Psoas muscle (tissue), 8 donors: ENCODE results near the gene PITPNB. TPM values are rescaled to one million over a fixed set of nuclear protein-coding genes. Genes with fewer than 3 reads are reported as not detected.
A peak's percentile ranks its signal among the peaks of the same experiment; 100 is the strongest.

Experiments used
- ATAC-seq, 4 donors: fragments of 200-7000 bp; cut with Tn5 transposase; one replicate each; pipeline ENCODE4 v1.9.1; 2020; ENCODE audit warnings: moderate library complexity in 3 of 4, mild to moderate bottlenecking in 2 of 4
- DNase-seq, 2 donors: peaks; one replicate each; pipeline ENCODE4 v3.0.0-alpha.2; 2020
- H3K27ac ChIP-seq: fragments of 200-600 bp; one replicate; pipeline ENCODE4 v1.8.0; 2022
- H3K27me3 ChIP-seq, 3 donors: fragments of 200-600 bp in 1 of 3; one replicate each; pipeline versions ENCODE4 v1.6.1 to v1.8.0; 2013 to 2022; ENCODE audit warnings: low read length in 2 of 3, mild to moderate bottlenecking in 2 of 3, moderate library complexity in 1 of 3; ENCODE audit not compliant: insufficient read depth in 3 of 3
- H3K36me3 ChIP-seq, 2 donors: fragments of 200-600 bp in 1 of 2; one replicate each; pipeline versions ENCODE4 v1.6.1 to v1.8.0; 2013 to 2022; ENCODE audit warnings: low read depth in 1 of 2, mild to moderate bottlenecking in 1 of 2, moderate library complexity in 1 of 2; ENCODE audit not compliant: insufficient read depth in 1 of 2
- H3K4me1 ChIP-seq: fragments of 200-600 bp; one replicate; pipeline ENCODE4 v1.8.0; 2022
- H3K4me3 ChIP-seq: fragments of 200-600 bp; one replicate; pipeline ENCODE4 v1.8.0; 2022; ENCODE audit warnings: mild to moderate bottlenecking
- H3K9me3 ChIP-seq: fragments of 200-600 bp; one replicate; pipeline ENCODE4 v1.8.0; 2022
- WGBS, 3 donors: extraction: QIAGEN DNeasy Blood & Tissue Kit; methylation state at CpG; one replicate each; pipeline versions ENCODE4 v1.1.6 to v1.1.7; 2013; 5-methylcytosine and 5-hydroxymethylcytosine counted together
- intact Hi-C, 2 donors: fragments of 100-400 bp; cut with DNase I; formaldehyde crosslinking; loops; one replicate each; pipeline versions ENCODE4 v1.11.0 to v1.14.2; 2022
- long read RNA-seq, 2 donors: library from polyadenylated mRNA; unstranded; transcript quantifications; one replicate each; pipeline ENCODE4 v2.0.0, GENCODE V29; 2021
- polyA plus RNA-seq, 3 donors: library from polyadenylated mRNA; stranded (reverse); fragments of 200-250 nt; gene quantifications; one replicate each; pipeline ENCODE4 v1.2.3, GENCODE V29; 2013
- total RNA-seq, 4 donors: library from RNA; stranded (reverse); fragmentation: NEBNext Ultra II Directional in 2 of 4; extraction: Animal tissue kit (Norgen Biotek cat#: 25700) in 2 of 4; gene quantifications; one replicate each; pipeline versions ENCODE4 v1.2.1 to v1.2.4, GENCODE V29; 2021 to 2023
- TF ChIP-seq, protein P1 (sequence below): fragments of 200-600 bp; IDR thresholded peaks from one replicate; pipeline ENCODE4 v1.8.0; 2022; ENCODE audit warnings: antibody characterized with exemption
- donor health status: healthy with polysubstance abuse.
- donor health status: DM: no; HTN: no; CAD: no; lungs with moderate emphysema.
- donor health status: Bipolar disorder and iron deficiency.
- donor health status: healthy.
- donor health status: DM: yes; HTN: yes; CAD: no.
- donor health status: DM: no; HTN: no; CAD: no.
- donor health status: DM: no; HTN: no; CAD: no.
- donor health status: DM: yes; HTN: yes; CAD: no.

The PITPNB gene
- total RNA-seq = 10 to 100 TPM; 29.9 to 54.5 (median 33.9) TPM
- polyA plus RNA-seq = 10 to 100 TPM; 14.8 to 29.2 (median 23.6) TPM
- long read RNA-seq, donor 1, partial matches to known transcripts = 1 of 37 reads
- long read RNA-seq, donor 1, other reads (novel, unspliced or antisense) = 36 of 37 reads
- long read RNA-seq, donor 2, partial matches to known transcripts = 1 of 64 reads
- long read RNA-seq, donor 2, other reads (novel, unspliced or antisense) = 60 of 64 reads

DNA sequence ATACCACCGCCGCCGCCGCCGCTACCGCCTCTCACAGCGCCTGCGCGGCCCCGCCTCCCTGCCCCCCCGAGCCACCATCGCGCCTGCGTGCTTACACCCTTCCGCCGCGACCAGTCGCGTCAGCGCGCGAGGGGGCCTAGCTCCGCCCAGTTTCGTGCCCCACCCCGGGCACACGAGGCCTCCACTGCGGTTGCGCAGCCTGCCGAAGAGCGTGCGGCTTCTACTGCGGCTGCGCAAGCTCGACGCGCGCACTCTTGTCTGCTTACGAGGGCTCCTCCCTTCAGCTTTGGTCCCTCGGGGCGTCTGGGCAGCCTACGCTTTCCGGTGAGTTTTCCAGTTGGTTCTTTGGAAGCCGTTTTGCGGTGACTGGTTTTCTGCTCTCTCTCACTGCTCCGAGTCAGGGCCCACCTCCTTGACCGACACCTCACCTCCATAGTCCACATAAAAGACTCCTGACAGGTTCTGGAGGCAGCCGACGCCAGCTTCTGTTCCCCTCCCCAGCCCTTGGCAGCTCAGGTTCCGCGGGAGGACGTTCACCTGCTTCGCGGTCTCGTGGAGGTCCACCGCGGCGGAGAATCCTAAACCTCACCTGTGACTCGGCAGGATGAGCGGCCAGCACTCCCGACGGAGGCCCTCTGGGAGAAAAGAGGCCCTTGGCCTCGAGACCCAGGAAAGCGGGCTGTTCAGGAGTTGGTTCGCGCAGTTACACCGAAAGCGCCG is at the start of gene PITPNB:
Gene PITPNB, minus strand, starts transcription at position 35 of the 720 bp plus-strand sequence. CDS start 65 bp downstream, outside the sequence.
- DNase-seq = peak; percentile 97 to 100
- Histone ChIP-seq H3K4me1 (peaks cover 36% of the 10 kb centered on the region), H3K4me3 (peak within 1 kb of the TSS; percentile 94), H3K27ac (peak within 1 kb of the TSS; percentile 97), H3K27me3 (no peaks in the 10 kb centered on the region), H3K9me3 (no peaks in the 10 kb centered on the region), H3K36me3 (peaks cover 0 to 14% of the 10 kb centered on the region in 2 donors)
- intact Hi-C loops = no loop called here
- WGBS, 3 donors = 0 to 1% (median 0%) methylated on average over 68 of the region's 68 CpGs
- TF ChIP-seq, protein P1, sequence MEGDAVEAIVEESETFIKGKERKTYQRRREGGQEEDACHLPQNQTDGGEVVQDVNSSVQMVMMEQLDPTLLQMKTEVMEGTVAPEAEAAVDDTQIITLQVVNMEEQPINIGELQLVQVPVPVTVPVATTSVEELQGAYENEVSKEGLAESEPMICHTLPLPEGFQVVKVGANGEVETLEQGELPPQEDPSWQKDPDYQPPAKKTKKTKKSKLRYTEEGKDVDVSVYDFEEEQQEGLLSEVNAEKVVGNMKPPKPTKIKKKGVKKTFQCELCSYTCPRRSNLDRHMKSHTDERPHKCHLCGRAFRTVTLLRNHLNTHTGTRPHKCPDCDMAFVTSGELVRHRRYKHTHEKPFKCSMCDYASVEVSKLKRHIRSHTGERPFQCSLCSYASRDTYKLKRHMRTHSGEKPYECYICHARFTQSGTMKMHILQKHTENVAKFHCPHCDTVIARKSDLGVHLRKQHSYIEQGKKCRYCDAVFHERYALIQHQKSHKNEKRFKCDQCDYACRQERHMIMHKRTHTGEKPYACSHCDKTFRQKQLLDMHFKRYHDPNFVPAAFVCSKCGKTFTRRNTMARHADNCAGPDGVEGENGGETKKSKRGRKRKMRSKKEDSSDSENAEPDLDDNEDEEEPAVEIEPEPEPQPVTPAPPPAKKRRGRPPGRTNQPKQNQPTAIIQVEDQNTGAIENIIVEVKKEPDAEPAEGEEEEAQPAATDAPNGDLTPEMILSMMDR = no peak
- ATAC-seq = peak; percentile 97 to 98 (median 98)

DNA sequence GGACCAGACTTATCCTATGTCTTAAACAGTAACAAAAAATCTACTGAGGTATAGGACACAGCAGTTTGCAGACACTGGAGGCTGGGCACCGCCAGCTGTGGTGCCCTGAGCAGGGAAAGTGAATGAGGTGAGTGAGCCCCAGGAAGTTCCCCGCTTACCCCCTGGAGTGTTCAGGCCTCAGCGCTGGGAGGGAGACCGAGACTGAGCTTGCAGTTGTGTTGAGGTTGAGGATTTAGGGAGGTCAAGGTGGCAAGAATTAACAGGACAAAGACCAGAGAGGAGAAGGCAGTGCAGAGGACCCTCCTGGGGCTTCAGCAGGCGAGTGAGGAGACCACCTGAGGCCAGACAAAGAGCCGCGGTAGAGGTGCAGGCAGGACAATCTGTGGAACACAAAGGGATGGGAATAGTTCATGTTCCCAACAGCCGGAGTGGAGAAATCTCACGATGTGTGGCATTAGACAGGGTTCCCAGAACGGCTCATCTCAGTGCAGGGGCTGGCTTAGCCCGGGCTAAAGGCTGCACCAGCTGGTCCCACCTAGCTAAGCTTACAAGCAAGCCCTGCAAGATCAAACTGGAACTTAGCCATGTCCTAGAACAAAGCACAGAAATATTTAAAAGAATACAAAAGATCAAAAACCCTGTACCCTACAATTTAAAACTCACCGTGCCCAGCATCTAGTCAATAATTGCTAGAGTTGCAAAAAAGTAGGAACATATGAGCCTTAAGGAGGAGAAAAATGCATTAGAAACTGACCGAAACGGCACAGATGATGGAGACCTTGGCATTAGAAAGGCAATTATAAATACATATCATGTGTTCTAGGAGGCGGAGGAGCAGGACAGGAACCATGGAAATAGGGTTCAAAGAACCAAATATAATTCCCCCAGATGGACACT is 47.4 kb upstream of the PITPNB start:
- 77 to 81% (median 79%) methylated on average over 15 of the region's 15 CpGs for WGBS, 3 donors

DNA sequence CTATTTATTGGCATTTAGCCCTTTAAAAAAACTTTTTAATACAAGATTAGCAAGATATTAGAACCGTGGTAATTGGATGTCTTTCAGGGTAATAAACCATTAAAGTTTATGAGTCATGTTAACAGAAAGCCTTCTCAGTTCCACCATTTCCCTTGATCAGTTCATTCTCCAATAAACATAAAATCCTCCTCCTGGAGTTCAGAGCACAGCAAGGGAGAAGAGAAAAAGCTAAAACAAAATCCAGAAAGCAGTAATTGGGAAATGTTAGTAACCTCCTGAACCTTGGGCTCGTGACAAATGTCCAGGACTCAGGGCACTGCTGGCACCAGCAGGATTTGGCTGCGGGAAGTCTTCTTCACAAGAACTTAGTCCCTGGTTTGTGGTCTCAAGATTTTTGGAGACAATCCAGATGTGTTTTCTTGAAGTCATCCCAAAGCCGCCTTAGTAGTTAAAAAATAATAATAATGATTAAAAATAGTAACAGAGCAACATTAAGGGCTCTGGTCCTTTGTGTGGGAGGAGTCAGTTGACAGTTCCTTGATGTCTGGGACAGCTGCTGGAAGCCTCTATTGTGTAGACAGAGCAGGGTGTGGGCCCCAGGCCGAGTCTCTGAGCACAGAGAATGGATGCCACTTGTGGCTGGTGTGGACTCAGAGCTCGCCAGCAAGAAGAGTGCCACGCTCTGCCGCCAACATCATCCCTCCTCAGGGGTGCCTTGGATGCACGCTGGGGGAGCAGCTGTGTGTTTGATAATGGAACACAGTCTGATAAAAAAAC is 43.4 kb upstream of the PITPNB start:
- H3K9me3 ChIP-seq = no peaks in the 10 kb centered on the region
- DNase-seq = peak; percentile 47 to 77
- intact Hi-C loops = no loop called here
- H3K36me3 ChIP-seq = no peaks in the 10 kb centered on the region
- TF ChIP-seq, protein P1 = no peak
- 21 to 35% (median 22%) methylated on average over 9 of the region's 9 CpGs for WGBS, 3 donors
- H3K4me3 ChIP-seq = no peak overlapping the region
- peak overlapping the region; percentile 79 for H3K27ac ChIP-seq
- peaks cover 26% of the 10 kb centered on the region for H3K4me1 ChIP-seq
- no peaks in the 10 kb centered on the region for H3K27me3 ChIP-seq
- ATAC-seq = peak; percentile 93 to 98 (median 96)

More for the DNA sequence above, 47.4 kb upstream of the PITPNB start:
- peaks cover 15% of the 10 kb centered on the region for H3K4me1 ChIP-seq
- H3K27ac ChIP-seq = no peak overlapping the region
- intact Hi-C loops = no loop called here
- TF ChIP-seq, protein P1 = no peak
- no peak overlapping the region for H3K4me3 ChIP-seq
- H3K36me3 ChIP-seq = no peaks in the 10 kb centered on the region
- ATAC-seq = no peak
- peaks cover 13% of the 10 kb centered on the region for H3K9me3 ChIP-seq
- H3K27me3 ChIP-seq = no peaks in the 10 kb centered on the region
- no peak for DNase-seq

DNA sequence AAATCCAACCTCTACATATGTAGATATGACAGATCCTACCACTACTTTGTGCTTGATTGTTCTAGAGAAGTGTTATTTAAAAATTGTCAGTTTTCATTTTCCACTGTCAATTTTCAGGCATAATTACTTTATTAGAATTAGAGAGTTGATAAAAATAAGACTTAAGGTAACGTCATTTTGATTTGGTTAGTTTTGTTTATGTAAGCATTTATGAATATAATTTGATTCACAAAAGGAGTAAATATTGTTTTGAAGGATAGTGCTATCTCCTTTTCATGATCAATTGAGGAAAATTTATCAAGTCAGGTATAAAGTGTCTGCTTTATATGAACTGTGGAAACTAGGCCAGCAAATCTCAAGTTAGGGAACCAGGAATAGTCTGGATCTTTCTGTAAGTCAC is 42.6 kb upstream of the PITPNB start:
- no peak overlapping the region for H3K4me3 ChIP-seq
- no peaks in the 10 kb centered on the region for H3K36me3 ChIP-seq
- peaks cover 26% of the 10 kb centered on the region for H3K4me1 ChIP-seq
- TF ChIP-seq, protein P1 = no peak
- no peaks in the 10 kb centered on the region for H3K27me3 ChIP-seq
- H3K27ac ChIP-seq = peak overlapping the region; percentile 79
- 61 to 87% (median 71%) methylated on average over 1 of the region's 1 CpG for WGBS, 3 donors
- ATAC-seq (no peak), DNase-seq (no peak)
- H3K9me3 ChIP-seq = no peaks in the 10 kb centered on the region
- intact Hi-C loops = no loop called here
